NCI-H226 (cell line): ENCODE data around the gene RAD51B.

Source experiments
- DNase-seq: peaks from one replicate; pipeline ENCODE4 v3.0.0-alpha.2; 2015

The RAD51B gene

GRCh38 chr14:68726093-68726695 is 906.6 kb downstream of the RAD51B start:
- DNase-seq = no peak

GRCh38 chr14:68727315-68728047 is 907.9 kb downstream of the RAD51B start:
- no peak for DNase-seq

- DNase-seq = no peak
Measured at GRCh38 chr14:68728342-68729106, 908.9 kb downstream of the RAD51B start.

- no peak for DNase-seq
Measured at GRCh38 chr14:68729556-68729955, 910.0 kb downstream of the RAD51B start.

GRCh38 chr14:68730348-68730747 is 910.8 kb downstream of the RAD51B start:
- no peak for DNase-seq

- no peak for DNase-seq
Measured at GRCh38 chr14:68730811-68731425, 911.3 kb downstream of the RAD51B start.

- DNase-seq = peak; percentile 14
Measured at GRCh38 chr14:68733086-68733914, 913.7 kb downstream of the RAD51B start.

- DNase-seq = no peak
Measured at GRCh38 chr14:68734231-68734732, 914.7 kb downstream of the RAD51B start.

GRCh38 chr14:68735856-68736255 is 916.3 kb downstream of the RAD51B start:
- DNase-seq = no peak

- DNase-seq = no peak
Measured at GRCh38 chr14:68736471-68736871, 916.9 kb downstream of the RAD51B start.

GRCh38 chr14:68737086-68737485 is 917.5 kb downstream of the RAD51B start:
- DNase-seq = no peak

- DNase-seq = no peak
Measured at GRCh38 chr14:68738559-68738958, 919.0 kb downstream of the RAD51B start.

GRCh38 chr14:68739701-68740100 is 920.1 kb downstream of the RAD51B start:
- DNase-seq = no peak

GRCh38 chr14:68740788-68741476 is 921.4 kb downstream of the RAD51B start:
- no peak for DNase-seq

GRCh38 chr14:68741477-68741791 is 921.9 kb downstream of the RAD51B start:
- no peak for DNase-seq

GRCh38 chr14:68741839-68742470 is 922.4 kb downstream of the RAD51B start:
- DNase-seq = no peak

- DNase-seq = no peak
Measured at GRCh38 chr14:68744613-68745012, 925.0 kb downstream of the RAD51B start.

- DNase-seq = no peak
Measured at GRCh38 chr14:68747393-68747792, 927.8 kb downstream of the RAD51B start.

- DNase-seq = no peak
Measured at GRCh38 chr14:68748260-68748659, 928.7 kb downstream of the RAD51B start.

- no peak for DNase-seq
Measured at GRCh38 chr14:68748691-68749090, 929.1 kb downstream of the RAD51B start.
